Neural crest cell (in vitro differentiated cells): ENCODE results near the gene HSD17B3. TPM values are rescaled to one million over a fixed set of nuclear protein-coding genes. Genes with fewer than 3 reads are reported as not detected.

Experiments used
- DNase-seq: peaks from one replicate; pipeline ENCODE4 v3.0.0; 2021; ENCODE audit warnings: low read depth, mixed read lengths, low spot score
- H3K27ac Mint-ChIP-seq: one replicate; pipeline ENCODE4 v1.8.0; 2021; ENCODE audit warnings: mild to moderate bottlenecking, mixed read lengths; ENCODE audit not compliant: unreplicated experiment
- H3K27me3 Mint-ChIP-seq: 2 replicates; pipeline ENCODE4 v1.8.0; 2021; ENCODE audit warnings: low read depth, mild to moderate bottlenecking, mixed read lengths
- H3K36me3 Mint-ChIP-seq: 2 replicates; pipeline ENCODE4 v1.8.0; 2021; ENCODE audit warnings: low read depth, mild to moderate bottlenecking, mixed read lengths
- H3K4me1 Mint-ChIP-seq: 2 replicates; pipeline ENCODE4 v1.8.0; 2021; ENCODE audit warnings: mixed read lengths
- H3K4me3 Mint-ChIP-seq: one replicate; pipeline ENCODE4 v1.8.0; 2021; ENCODE audit warnings: mild to moderate bottlenecking, mixed read lengths
- H3K9me3 Mint-ChIP-seq: 2 replicates; pipeline ENCODE4 v1.8.0; 2021; ENCODE audit warnings: mixed read lengths
- total RNA-seq: library from RNA; stranded (reverse); gene quantifications from 2 replicates; pipeline ENCODE4 v1.2.1, GENCODE V29; 2021
- TF ChIP-seq, protein P1 (sequence below): fragments of 200-600 bp; sonication (generic); conservative IDR thresholded peaks from 2 replicates; pipeline ENCODE4 v1.5.0; 2021; ENCODE audit warnings: antibody characterized with exemption, mild to moderate bottlenecking

The HSD17B3 gene
- total RNA-seq, 1 donor from 2014 or later: not detected

DNA sequence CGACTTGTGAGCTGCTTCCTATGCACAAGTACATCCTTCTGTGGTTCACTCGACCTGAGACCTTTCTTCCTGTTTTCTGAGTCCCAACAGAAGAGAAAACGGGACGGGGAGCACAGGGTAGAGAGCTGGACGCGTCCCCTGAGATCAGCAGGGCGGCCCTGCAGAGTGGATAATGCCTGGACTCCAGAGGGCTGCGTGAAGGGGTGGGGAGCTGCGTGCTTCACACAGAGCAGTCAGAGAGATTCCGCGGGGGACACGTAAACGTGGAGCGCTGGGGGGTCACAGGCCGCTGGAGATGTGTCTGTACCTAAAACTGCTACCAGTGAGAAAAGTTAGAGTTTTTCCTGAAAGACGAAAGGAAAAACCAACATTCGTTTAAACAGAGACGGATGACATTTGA, 46.3 kb downstream of the HSD17B3 start:
- TF ChIP-seq, protein P1, sequence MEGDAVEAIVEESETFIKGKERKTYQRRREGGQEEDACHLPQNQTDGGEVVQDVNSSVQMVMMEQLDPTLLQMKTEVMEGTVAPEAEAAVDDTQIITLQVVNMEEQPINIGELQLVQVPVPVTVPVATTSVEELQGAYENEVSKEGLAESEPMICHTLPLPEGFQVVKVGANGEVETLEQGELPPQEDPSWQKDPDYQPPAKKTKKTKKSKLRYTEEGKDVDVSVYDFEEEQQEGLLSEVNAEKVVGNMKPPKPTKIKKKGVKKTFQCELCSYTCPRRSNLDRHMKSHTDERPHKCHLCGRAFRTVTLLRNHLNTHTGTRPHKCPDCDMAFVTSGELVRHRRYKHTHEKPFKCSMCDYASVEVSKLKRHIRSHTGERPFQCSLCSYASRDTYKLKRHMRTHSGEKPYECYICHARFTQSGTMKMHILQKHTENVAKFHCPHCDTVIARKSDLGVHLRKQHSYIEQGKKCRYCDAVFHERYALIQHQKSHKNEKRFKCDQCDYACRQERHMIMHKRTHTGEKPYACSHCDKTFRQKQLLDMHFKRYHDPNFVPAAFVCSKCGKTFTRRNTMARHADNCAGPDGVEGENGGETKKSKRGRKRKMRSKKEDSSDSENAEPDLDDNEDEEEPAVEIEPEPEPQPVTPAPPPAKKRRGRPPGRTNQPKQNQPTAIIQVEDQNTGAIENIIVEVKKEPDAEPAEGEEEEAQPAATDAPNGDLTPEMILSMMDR: no peak
- Mint-ChIP-seq H3K27ac (no peak overlapping the region), H3K36me3 (no peaks in the 10 kb centered on the region), H3K9me3 (no peaks in the 10 kb centered on the region), H3K4me3 (no peak overlapping the region), H3K27me3 (no peaks in the 10 kb centered on the region), H3K4me1 (peaks cover 23% of the 10 kb centered on the region)
- no peak for DNase-seq

DNA sequence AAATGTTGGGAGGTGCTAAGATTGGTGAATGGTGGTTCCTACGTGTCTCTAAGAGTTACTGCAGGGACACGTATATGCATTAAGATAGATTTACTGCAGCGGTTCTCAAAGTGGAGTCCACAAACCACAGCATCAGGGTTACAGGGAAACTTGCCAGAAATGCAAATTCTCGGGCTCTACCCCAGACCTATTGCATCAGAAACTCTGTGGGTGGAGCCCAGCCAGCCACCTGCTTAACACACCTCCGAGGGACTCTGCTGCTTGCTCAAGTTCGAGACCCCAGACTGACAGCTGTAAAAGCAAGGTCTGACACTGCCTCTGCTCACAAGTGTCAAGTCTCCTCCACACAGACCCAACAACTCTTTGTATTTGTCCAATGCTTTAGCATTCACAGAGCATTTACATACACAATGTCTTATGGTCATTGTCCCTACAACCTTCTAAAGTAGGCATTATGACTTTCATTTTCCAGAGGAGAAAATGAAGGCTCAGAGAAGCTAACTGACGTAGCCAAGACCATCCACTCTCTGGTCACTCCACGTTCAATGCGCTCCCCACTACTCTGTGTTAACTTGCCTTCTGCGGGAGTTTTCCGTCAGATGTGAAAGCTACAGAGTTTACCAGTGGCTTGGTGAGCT, 48.8 kb downstream of the HSD17B3 start:
- Mint-ChIP-seq H3K4me3 (no peak overlapping the region), H3K9me3 (no peaks in the 10 kb centered on the region), H3K4me1 (peaks cover 23% of the 10 kb centered on the region), H3K27ac (peak overlapping the region; percentile 62), H3K27me3 (no peaks in the 10 kb centered on the region), H3K36me3 (no peaks in the 10 kb centered on the region)
- TF ChIP-seq, protein P1: no peak
- DNase-seq: no peak

DNA sequence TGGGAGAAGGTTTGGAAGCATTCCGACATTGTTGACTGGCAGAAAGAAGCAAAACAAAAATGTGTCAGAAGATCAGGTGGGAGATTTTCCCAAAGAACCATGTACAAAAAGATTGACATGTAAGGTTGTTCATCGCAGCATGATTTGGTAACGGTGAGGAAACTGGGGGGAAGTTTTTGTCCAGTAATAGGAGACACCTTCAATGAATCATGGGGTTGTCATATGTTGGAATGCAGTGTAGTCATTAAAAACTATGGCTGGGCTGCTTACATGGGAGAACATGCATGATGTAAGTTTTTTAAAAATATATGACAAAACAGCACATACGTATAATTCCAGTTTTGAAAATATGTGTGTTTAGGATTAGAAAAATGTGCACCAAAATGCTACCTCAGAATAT, 50.5 kb downstream of the HSD17B3 start:
- no peak overlapping the region for H3K27ac Mint-ChIP-seq
- no peaks in the 10 kb centered on the region for H3K36me3 Mint-ChIP-seq
- peaks cover 17% of the 10 kb centered on the region for H3K4me1 Mint-ChIP-seq
- H3K27me3 Mint-ChIP-seq: no peaks in the 10 kb centered on the region
- H3K9me3 Mint-ChIP-seq: no peaks in the 10 kb centered on the region
- no peak overlapping the region for H3K4me3 Mint-ChIP-seq
- no peak for DNase-seq
- TF ChIP-seq, protein P1: no peak

DNA sequence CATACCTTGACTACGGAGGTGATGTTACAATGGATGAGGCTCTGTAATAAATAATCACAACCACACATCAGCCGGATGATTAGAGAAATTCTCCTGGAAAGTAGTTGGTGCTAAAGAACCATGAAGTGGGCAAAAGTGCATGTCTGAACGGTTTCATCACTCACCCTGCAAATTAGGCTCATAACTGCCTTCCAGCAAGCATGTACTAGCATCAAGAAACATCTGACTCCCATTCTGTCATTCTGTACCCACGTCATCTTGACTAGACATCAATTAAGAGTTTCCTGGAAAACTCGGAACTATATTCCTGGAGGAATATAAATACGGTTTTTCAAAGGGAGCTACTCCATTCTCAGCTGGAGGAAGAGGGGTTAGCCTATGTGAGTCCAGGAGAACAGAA, 52.2 kb downstream of the HSD17B3 start:
- Mint-ChIP-seq H3K27ac (no peak overlapping the region), H3K27me3 (no peaks in the 10 kb centered on the region), H3K4me3 (no peak overlapping the region), H3K36me3 (no peaks in the 10 kb centered on the region), H3K9me3 (no peaks in the 10 kb centered on the region), H3K4me1 (peaks cover 13% of the 10 kb centered on the region)
- no peak for DNase-seq
- TF ChIP-seq, protein P1: no peak

DNA sequence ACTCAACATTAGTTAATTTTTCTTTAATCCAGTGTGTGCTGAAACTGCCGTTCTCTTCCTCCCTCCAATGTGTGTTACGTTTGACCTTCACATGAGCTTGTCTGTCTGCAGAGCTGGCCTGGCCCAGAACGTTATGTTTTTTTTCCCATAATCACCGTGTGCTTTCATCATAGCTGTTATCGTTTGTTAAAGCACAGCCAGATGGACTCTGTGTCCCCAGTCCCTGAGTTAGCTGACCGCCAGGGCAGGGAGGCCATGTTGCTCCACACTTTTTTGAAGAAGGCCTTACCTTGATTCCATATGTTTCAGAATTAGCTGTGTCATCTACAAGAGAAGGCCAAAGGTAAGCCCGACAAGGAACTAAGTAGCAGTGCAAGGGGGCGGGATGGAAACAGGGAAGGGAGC, 55.7 kb downstream of the HSD17B3 start:
- Mint-ChIP-seq H3K9me3 (no peaks in the 10 kb centered on the region), H3K27ac (no peak overlapping the region), H3K4me1 (peaks cover 18% of the 10 kb centered on the region), H3K36me3 (no peaks in the 10 kb centered on the region), H3K27me3 (no peaks in the 10 kb centered on the region), H3K4me3 (no peak overlapping the region)
- TF ChIP-seq, protein P1: no peak
- no peak for DNase-seq
